Stimulated activated CD8-positive, alpha-beta memory T cell treated with anti-CD3 and anti-CD28 coated beads, Interleukin-4, amount 100 ng/mL, for 24 hours (primary cell): Measurements from ENCODE around the gene SLC16A7.
A peak's percentile ranks its signal among the peaks of the same experiment; 100 is the strongest.
"Not testable (repeated sequence)": the region's sequence is repeated elsewhere in the genome, so short reads cannot be mapped to it uniquely, and the experiment has no call there.

Source experiments
- DNase-seq: peaks from one replicate; pipeline ENCODE4 v3.0.0-alpha.2; 2020; ENCODE audit warnings: low read depth

Gene SLC16A7, protein sequence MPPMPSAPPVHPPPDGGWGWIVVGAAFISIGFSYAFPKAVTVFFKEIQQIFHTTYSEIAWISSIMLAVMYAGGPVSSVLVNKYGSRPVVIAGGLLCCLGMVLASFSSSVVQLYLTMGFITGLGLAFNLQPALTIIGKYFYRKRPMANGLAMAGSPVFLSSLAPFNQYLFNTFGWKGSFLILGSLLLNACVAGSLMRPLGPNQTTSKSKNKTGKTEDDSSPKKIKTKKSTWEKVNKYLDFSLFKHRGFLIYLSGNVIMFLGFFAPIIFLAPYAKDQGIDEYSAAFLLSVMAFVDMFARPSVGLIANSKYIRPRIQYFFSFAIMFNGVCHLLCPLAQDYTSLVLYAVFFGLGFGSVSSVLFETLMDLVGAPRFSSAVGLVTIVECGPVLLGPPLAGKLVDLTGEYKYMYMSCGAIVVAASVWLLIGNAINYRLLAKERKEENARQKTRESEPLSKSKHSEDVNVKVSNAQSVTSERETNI

DNA sequence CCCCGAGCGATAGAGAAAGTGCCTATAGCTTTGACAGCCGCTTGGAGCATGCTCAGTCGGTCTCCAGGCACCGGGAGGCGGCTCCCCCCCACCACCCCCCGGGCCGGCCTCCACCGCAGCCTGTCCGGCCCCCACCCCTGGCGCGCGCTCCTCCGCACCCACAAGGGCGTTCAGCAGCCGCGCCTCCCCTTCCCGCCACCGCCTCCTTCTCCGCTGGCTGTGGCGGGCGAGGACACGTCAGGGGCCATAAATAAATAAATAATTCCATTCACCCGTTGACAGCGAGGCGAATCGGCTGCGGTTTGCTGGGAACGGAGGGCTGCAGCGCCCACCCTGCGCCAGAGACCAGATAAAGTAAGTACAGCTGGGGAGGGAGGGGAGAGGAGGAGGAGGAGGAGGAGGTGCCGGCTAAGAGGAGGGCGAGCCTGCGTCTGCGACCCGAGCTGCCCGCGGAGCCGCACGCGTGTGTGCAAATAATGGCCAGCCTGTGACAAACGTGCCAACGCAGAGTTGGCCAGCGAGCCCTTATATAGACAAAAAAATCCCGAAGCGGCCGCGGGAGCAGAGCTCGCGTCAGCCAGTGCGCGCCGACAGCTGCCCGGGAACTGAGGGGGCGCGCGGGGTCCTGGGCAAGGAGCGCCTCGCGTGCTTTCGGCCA is at the start of gene SLC16A7:
SLC16A7 (plus strand) TSS at position 147 of the 658 bp plus-strand sequence. CDS start 108,773 bp downstream, outside the sequence.
- DNase-seq, result peak; percentile 82

DNA sequence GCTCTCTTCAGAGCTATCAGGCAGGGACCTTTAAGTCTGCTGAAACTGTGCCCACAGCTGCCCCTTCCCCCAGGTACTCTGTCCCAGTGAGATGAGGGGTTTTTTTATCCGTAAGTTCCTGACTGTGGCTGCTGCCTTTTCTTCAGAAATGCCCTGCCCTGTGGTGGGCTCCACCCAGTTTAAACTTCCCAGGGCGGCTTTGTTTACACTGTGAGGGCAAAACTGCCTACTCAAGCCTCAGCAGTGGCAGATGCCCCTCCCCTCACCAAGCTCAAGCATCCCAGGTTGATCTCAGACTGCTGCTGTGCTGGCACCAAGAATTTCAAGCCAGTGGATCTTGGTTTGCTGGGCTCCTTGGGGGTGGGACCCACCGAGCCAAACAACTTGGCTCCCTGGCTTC is 46.9 kb upstream of the SLC16A7 start:
- DNase-seq, result no peak

DNA sequence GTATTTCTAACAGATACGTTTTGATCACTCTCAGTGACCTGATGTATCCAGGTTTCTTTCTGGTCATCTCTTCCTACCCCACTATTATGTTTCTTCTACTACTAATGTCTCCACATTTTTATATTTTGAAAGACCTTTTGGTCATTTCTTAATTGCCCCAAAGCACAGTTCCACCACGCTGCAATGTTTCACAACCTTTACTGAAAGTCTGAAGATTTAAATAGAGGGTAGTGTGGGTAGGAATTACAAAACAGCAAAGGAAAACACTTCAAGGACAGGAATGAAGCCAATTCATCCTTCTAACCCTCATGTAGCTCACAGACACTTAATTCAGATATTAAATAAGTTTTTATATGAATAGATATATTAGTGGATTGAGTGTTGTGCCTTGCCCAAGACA is 36.1 kb upstream of the SLC16A7 start:
- no peak for DNase-seq

DNA sequence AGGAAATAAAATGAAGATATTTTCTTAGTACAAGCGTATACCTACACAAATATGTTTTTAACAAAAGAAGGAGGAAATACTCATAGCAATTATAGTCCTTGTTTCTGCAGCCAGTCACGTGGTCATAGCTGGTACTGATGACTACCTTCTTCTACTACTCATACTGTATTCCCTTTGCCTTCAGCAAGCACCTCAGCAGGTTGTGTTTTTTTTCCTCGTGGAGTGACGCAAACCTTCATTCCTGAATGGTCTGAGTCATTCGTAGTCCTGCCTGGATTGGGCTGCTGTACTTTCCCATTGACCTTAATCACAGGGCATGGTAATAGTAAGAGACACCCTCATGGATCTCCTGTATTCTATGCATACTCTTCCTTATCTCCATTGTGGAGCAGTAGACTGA is 25.7 kb upstream of the SLC16A7 start:
- DNase-seq, result no peak

DNA sequence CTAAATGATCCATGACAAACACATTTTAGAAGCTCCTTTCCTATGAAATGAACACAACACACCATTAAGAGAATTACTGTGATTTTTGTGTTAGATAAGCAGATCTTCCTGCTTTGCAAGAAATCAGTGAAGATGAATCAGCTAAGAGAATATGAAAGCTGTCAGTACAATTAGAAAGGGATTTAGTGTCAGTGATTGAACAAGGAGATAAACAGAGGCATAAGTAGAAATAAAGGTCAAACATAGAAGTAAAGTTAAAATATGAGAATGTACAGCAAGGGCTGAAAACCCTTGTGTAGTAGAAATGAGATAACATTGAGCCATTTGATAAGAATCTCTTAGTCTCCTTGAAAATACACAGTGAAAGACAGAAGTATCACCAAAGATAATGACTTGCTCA is 21.4 kb upstream of the SLC16A7 start:
- no peak for DNase-seq

DNA sequence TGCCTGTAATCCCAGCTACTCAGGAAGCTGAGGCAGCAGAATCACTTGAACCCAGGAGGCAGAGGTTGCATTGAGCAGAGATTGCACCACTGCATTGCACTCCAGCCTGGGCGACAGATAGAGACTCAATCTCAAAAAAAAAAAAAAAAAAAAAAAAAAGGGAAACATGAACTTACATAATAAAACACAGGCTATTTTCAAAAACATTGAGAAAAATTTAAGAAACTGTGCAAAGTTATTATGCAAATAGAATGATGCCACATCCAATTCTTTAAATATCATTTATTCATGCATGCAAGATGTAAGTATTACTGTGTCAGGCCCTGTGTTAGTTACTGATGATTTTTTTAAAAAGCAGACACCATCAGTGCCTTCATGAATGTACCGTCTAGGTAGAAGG is 20.0 kb upstream of the SLC16A7 start:
- DNase-seq, result no peak

DNA sequence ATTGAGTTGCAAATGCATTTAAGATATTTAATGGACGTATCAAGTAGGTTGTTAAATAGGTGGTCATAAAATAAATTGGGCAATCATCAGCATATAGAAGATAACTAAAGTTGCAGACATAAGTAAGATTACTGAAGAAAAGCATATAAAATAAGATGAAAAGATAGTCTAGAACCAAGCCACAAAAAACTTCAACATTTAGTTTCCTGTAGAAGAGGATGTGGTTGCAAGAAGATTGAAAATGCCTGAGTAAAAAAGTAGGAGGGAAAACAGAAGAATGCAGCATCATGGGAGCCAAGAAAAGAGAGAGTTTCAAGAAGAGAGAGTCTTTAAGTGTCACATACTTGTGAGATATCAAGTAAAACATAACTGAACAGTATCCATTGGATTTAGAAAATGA is 17.6 kb upstream of the SLC16A7 start:
- DNase-seq, result no peak

DNA sequence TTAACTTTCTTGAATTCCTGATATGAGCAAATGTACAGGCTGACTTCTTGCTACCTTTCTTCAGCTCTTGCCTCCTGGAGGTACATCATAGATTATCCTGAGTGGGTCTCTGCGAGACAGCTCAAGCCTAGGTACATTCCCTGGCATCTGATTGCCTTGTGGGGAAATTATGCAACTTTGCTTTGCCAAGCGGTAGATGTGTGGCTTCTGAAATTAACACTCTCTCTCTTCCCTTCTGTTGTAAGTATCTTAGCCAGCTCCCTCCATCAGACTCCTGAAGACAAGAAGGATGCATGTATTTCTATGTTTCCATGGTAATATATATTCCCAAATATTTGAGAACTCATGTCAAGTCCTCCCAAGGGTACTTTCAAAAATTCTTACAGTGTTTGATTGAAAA is 16.2 kb upstream of the SLC16A7 start:
- no peak for DNase-seq

DNA sequence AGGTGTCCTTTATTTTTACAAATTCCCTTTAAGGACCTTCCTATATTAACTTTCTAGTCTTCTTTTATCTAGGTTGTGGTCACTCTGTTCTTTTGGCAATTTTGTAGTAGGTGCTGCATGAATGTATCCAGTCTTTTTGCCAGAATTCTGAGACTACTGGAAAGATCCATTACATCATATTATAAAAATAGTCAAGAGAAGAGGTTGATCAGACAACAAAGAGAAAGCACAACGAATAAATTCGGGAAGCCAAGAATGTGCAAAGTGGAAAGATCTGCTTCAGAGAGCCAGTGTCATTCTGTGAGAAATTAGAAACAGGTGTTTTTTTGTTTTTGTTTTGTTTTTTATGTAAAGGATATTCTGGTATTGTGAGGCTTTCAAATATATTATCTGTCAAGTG is 15.8 kb upstream of the SLC16A7 start:
- DNase-seq, result no peak

DNA sequence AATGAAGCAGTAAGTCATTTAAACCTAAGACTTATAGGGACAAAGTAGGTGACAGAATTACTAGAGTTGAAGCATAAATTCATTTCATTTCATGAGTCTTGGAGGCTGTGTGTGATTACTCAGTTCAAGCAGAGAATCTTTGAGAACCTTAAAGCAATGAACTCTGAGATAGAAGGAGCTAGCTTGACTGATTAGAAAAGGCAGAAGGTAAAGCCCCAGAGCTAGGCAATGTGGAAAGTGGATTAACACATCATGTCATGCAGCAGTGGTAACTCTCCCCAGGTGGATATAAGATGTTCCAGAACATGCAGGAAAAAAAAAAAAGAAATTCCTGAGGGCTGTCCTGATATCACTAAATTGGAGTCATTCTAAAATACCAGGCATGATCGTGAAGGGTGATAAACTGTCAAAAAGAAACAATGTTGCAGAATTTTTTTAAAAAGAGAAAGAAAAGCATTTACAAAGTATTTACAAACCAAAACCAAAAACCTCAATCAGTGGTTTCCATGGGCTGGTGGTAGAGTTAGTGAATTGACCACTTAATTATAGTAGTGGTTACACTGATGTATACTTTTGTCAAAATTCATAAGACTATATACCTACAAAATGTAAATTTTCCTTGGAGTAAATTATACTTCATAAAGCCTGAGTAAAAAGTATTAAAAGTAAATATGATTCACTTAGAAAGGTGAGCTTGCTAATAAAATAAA is 12.7 kb upstream of the SLC16A7 start:
- no peak for DNase-seq

DNA sequence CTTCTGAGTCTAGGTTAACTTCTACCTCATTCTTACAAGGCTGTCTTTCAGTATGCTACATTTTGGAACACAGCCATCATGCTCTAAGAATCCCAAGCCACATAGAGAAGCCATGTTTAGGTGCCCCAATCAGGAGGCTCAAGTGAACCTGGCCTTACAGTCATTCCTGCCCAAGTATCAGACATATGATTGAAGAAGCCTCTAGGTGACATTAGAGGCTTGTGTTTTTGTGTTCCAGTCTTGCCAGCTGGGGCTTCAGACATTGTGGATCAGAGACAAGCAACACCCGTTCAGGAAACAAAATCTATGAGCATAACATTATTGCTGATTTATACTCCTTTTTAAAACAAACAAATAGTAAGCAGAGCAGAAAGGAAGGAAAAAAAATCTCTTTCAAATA is 8.1 kb upstream of the SLC16A7 start:
- no peak for DNase-seq

DNA sequence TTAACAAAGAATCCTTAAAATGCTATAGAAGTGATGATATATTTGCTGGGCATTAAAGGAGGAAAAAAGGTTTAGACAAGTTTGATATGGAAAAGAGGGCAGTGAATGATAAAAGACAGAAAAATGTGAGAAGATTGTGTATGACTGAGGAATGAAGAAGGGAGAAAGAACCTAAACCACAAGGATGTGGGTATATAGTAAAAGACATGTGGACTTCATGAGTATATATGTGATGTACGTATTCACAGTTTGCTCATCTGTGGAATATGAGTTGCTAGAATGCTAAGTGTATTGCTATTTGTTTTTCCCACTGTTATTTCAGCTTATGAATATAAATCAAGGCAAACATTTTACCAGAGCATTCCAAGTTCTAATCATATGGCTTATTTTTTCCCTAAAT is 2.1 kb upstream of the SLC16A7 start:
- DNase-seq, result no peak

DNA sequence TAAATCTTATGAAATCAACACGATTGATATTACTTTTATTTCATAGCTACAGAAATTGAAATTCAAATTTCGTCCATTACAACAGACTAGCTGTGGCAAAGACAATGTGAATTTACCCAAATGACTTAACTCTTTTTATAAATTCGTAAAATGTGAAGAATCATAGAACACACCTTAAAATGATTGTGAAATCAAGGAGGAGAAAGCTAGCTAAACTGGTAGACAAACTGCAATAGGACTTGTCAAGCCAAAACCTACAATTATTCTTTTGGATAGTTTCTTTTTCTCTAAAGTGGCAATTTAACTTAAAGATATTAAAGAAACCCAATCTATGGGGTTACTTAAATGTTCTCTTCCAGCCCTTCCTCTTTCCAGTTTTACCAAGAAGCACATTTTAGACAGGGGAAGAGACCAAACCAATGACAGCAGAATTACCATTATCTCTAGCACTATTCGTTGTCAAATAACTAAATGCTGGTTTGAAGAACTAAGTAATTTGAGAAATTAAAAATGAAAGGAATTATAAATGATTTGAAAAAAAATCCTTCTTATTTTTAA is 807 bp upstream of the SLC16A7 start:
- DNase-seq, result no peak

DNA sequence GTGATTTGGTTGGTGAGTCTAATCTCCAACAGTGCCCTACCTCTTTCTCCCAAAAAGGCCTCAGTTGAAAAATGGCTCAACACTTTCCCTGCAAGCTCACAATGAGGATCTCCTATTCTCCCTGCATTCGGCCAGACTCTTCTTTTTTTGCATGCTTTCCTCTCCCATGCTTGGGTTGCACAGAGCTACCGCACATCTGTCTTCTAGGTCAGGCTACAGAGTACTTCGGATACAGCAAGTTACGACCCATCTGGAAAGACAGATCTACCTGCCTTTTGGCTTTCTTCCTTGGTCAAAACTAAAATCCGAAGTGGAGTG is 305 bp upstream of the SLC16A7 start:
- no peak for DNase-seq

DNA sequence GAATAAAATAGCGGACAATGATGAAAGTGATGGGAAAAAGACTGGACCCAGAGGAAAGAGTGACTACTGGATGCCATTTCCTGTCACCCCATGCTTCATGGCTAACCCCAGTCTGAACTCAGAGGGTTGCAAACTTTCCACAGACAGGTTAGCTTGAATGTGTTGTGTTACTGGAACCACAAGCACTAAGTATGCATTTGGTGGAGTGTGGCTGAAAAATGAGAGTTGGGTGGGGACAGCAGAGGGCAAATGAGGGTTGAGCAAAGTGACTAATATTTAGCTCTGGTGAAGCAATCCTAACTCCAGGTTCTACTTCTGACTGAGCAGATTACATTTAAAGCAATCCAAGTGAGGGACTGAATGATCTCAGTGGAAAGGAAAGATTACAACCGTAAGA is 1.6 kb downstream of the SLC16A7 start:
- peak; percentile 47 for DNase-seq

DNA sequence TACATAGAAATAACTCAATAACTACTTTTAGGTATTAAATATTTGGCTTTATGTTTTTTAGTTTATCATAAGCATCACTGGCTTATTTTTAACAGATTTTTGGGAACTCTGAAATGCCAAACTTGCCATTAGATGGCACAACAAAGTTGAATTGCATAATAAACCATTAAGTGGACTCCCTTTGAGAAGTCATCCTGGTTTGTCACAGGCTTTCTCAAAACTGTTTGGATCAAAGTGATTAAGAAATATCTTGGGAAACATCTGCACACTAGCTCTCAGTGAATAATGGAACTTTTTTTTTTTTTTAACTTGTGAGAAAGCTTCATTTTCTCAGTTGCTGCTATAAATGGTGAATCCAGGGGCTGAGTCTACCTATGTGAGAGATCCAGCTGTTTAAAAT is 4.3 kb downstream of the SLC16A7 start:
- no peak for DNase-seq

DNA sequence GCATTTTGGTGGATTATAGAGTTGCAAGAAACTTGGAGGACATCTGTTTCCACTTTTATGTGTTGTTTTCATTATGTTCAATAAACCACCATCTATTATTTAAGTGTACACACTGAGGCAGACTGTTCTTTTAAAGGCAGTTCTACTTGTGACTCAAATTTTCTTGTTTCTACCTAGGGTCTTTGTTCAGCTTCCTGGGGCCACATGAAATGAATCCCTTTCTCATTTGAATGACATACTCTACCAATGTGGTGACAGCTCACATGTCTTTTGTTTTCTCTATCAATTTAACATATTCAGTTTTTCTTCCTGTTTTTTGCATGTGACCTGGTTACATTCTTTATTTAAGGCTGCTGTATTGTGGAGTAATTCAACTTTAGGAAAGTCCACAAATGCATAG is 7.9 kb downstream of the SLC16A7 start:
- DNase-seq, result no peak

DNA sequence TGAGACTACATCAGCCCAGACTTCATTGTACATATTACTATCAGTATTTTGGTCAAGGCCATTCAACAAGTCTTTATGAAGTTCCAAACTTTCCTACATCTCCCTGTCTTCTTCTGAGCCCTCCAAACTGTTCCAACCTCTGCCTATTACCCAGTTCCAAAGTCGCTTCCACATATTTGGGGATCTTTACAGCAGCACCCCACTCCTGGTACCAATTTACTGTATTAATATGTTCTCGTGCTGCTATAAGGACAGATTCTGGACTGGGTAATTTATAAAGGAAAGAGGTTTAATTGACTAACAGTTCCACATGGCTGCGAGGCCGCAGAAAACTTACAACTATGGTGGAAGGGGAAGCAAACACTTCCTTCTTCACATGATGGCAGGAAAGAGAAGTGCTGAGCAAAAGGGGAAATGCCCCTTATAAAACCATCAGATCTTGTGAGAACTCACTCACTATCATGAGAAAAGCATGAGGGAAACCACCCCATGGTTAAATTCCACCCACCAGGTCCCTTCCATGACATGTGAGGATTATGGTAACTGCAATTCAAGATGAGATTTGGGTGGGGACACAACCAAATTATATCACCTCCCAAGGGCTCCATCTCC is 17.1 kb downstream of the SLC16A7 start:
- not testable (repeated sequence) for DNase-seq

DNA sequence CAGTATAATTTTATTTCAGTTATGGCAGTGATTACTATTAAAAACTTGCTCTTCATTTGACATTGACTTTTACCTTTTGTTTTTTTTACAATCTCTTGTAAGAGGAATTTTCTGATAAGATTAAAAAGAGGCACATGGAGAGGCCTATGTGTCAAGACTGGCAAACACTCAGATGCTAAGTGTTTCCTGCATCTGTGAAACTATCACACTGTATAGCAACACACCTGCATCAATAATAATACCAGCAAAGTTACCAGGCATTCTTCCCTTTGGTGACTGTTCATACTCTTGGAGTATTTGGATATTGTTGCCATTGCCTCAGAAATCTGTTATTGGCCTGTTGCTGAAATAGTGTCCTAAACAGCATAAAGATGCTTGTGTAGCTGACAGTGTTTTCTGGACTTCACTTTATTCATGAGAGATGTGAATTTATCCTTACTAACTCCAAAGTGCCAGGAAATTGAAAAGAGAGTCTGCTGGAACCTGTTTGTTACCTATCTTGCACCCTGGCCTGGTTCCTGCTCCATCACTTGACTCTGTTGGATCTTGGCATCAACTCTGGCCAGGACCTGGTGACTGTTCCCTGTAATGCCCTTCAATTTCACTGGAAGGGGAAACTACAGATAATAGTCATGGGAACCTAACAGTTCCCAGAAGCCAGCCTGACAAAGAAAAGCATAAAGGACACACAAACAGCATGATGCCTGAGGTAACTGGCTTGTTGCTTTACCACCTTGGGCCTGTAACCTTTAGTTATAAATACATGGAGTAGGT is 19.8 kb downstream of the SLC16A7 start:
- no peak for DNase-seq

DNA sequence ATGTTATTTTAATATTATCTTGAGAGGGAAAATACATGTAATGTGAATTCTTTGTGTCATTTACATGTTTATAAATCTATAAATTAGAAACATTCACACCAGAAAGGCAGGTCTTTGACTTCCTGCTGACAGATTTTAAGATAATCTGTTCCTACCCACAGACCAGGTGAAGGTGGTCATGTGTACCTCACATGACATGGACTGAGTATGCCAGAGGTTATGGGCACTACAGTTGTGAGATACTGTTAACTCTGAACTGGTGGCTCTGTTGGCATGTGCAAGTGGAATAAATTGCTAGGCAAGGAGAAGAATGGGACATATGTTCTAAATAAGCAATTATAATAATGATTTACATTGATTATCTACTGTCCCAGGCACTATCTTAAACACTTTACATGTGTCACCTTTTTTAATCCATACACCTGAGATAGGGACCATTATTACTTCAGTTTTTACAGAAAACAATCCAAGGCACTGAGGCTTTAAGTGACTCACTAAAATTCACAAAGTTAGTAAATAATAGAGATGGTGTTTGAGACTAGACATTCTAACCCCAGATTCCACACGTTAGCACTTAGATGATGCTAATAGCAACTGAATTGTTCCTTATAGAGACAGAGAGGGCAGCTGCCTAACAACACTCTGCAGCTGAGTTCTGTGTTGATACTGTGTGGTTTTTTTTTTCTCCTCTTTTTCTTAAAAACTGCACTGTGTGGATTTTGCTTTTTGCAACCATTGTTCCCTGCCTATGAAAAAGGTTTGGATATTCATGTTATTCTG is 23.8 kb downstream of the SLC16A7 start:
- no peak for DNase-seq

DNA sequence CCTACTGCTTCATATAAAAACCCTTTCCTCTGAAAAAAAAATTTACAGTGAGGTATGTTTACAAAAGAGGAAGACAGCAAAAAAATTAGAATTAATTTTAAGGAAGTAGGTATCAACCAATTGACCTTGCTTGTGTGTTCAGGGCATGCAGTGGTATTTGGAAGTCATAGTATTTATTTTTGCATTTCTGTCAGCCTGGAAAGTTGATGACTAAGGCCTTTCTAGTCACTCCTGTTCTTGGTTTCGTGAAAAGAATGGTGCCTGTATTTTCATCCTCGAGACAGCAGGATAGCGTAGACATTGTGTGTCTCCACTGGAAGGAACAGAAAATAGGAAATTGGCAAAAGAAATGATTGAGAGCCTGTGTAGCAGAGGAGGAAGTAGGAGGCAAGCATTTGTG is 24.5 kb downstream of the SLC16A7 start:
- no peak for DNase-seq
